Stimulated activated CD4-positive, alpha-beta T cell treated with anti-CD3 and anti-CD28 coated beads, TNF-alpha, amount 100 ng/mL, for 24 hours (primary cell): ENCODE measurements around the gene TMTC3.
"Not testable (repeated sequence)": the region's sequence is repeated elsewhere in the genome, so short reads cannot be mapped to it uniquely, and the experiment has no call there.

Experiments
- DNase-seq, 3 experiments: peaks; one replicate each; pipeline ENCODE4 v3.0.0-alpha.2; 2020; ENCODE audit warnings: low read depth in 3 of 3

The TMTC3 gene

DNA sequence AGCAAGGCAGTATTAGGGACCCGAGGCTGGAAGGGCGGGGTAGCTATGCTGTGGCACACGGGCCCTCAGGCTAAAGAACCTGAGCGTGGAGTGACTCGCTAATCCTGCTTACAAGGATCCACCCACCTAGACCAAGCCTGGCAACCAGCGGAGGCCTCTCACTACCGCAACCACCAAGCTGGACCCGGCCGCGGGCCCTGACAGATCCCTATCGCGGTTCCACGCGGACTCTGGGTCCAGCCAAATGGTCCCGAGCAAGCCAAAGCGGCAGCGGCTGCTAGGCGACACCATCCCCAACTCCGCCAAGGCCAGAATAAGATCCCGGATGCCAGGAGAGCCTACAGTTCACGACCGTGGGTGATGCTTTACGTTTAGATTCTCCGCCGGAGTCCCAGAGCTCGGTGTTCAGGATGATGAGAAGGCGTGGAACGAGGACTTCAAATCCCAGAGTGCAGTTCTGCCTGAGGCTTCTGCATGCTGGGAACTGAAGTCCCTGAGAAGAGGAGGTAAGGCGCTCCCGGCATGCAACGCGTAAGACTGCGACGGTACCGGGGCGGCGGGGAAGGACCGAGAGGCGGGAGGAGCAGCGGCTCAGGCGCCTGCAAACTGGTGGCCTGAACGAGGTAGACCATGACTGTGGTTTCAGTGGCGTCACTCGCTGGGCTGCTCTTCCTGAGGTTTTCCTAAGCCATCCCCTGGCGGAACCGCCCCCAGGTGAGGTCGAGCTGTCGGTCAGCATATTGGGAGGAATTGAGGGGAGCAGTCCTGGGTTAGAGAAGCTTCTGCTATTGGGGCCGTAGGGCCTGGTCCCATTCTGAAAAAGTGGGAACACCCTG is at the start of gene TMTC3, which contains the start of gene CEP290:
Gene TMTC3, plus strand, starts transcription at position 534 of the 836 bp plus-strand sequence. CDS start 6,009 bp downstream, outside the sequence.
Gene CEP290, minus strand, starts transcription at position 315 of the 836 bp plus-strand sequence. CDS start 781 bp downstream, outside the sequence.
- DNase-seq, result peak; percentile 76 to 89 (median 88)

DNA sequence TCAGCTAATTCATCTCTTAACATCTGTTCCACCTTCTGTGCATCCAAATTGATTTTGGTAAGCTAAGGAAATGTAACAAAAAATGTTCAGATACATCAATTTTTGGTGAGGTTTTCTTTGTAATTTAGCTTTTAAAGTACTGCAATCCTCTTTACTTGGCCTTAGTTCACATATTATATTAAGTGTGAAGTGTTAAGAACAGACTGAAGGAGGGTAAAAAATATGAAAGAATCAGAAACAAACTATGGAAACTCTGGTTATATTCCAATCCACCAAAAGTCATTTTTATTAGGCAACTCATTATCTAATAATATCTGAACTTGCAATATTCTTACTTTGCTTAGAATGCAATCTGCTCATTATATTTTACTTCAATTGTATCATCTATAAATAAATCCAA is 49.3 kb upstream of the TMTC3 start:
- DNase-seq, result no peak

DNA sequence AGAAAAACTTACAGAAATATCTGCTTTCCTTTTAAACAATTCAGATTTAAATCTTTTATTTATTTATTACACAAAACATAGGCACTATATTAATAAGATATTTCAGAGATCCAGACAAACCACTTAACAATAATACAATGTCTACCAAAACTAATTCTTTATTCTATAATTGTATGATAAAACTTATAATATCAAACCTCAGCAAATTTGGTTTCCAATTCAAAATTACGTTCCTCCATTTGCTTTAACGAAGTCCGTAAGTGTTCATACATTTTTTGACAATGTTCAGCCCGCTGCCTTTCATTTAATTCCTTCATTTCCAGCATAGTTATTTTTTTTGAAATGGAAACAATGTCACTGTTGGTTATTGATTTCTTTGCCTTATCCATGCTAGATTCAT is 48.5 kb upstream of the TMTC3 start:
- no peak for DNase-seq

DNA sequence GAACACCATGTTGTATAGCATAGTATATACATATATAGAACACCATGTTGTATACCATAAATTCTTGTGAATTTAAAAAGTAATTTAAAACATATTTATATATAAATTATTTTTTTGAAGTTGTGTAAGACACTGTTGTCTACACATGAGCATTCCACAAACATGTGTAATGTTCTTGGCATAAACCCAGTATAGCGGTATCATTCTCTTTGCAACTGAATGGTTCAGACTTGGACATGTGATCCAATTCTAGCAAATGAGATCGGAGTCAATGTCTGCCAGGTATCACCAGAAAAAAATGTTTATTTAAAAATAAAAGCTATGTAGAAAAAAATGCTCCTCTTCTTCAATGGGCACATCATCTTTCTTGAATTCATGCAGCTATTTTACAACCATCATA is 34.1 kb upstream of the TMTC3 start:
- no peak for DNase-seq

DNA sequence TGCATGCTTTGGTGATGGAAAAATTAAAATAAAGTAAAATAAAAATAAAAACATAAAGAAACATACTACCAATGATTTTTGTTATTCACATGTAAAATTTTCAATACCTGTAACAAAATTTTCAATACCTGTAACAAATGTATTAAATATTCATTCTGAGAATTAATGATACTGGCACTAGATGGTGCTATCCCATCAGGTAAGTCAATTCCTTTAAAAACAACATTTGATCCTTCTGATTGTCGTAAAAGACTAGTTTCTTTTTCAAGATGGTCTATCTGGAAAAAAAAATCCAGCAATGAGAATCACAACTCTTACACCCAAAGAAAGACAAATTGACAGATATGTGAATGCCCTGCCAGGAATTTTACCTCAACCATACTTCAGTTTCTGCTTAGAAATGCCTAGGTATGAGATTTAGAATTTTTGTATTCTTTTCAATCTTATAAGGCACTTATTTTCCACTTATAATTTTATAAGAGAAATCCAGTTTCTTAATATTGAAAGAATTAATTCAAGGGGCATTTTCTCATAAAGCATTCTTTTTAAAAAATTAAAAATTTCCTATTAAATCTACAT is 30.9 kb upstream of the TMTC3 start:
- no peak for DNase-seq

DNA sequence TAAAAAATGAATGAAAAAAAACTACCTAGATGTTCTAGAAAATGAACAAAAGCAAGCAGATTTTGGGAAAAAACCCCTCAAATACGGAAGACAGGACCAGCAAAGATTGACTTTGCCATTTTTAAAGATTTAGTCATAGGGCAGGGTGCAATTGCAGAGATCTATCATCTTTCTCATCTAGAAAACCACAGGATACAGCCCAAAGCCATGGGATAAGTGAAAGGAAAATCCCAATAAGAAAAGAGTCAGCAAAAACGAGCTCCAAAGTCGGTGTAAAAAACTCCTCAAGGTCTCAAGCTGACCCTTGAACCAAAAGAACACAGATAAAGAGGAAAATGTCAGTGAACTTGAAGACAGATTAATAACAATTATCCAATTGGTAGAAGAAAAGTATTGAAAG is 28.2 kb upstream of the TMTC3 start:
- no peak for DNase-seq

DNA sequence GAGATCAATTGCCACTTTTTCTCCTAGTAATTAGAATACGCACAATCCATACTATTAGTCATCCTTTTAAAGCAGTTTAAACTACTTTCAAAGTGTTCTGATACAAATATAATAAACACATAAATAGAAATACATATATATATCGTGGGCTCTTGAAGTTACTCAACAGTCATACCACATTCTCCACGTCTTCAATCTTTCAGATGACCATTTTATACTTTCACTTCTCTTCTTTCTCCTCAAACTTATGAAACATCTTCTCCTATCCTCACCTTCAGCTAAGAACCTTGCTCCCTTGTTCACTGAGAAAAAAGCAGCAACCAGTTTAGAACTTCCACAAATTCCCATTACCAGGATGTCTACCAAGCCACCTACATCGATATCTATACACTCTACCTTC is 19.4 kb upstream of the TMTC3 start:
- no peak for DNase-seq

DNA sequence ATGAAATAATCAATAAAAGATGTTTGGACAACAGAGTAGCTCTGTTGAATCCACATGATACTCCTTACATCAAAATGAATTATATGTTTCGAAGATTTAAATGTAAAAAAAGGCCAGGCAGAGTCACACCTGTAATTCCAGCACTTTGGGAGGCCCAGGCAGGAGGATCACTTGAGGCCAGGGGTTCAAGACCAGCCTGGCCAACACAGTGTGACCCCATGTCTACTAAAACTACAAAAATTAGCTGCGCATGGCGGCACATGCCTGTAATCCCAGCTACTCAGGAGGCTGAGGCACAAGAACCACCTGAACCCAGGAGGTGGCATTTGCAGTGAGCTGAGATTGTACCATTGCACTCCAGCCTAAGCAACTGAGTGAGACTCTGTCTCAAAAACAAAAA is 15.0 kb upstream of the TMTC3 start:
- DNase-seq, result no peak

DNA sequence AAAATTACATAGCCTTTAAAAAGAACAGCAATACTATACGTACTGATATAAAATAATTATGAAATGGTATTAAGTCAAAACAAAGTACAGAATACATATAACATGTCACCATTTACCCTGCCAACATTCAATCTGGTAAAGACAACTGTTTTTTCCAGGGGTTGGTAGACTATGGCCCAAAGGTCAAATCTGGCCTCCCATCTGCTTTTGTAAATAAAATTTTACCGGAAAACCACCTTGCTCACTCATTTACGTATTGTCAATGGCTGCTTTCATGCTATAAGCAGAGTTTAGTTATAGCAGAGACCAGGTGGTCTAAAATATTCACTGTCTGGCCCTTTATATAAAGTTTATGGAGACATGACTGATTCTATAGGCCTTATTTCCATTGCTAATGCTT is 14.3 kb upstream of the TMTC3 start:
- no peak for DNase-seq

DNA sequence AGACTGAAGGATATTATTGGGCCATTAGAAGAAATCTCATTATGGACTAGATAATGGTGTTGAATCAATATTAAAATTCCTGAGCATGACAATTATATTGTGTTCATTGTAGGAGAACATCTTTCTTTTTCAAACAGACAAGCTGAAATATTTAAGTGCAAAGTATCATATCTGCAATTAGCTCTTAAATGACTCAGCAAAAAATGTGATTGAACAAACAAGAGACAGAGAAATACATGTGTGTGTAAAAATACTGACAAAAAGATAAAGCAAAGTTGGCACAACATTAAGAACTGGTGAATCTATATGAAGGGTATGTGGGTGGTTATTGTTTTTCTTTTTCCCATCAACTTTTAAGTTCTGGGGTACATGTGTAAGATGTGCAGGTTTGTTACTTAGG is 9.7 kb upstream of the TMTC3 start:
- no peak for DNase-seq

DNA sequence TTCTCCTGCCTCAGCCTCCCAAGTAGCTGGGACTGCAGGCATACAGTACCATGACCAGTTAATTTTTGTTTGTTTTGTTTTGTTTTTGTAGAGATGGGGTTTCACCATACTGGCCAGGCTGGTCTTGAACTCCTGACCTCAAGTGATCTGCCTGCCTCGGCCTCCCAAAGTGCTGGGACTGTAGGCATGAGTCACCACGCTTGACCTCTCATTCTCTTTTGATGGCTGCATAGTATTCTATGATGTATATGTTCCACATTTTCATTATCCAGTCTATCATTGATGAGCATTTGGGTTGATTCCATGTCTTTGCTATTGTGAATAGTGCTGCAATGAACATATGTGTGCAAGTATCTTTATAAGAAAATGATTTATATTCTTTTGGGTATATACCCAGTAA is 8.9 kb upstream of the TMTC3 start:
- DNase-seq, result not testable (repeated sequence)

DNA sequence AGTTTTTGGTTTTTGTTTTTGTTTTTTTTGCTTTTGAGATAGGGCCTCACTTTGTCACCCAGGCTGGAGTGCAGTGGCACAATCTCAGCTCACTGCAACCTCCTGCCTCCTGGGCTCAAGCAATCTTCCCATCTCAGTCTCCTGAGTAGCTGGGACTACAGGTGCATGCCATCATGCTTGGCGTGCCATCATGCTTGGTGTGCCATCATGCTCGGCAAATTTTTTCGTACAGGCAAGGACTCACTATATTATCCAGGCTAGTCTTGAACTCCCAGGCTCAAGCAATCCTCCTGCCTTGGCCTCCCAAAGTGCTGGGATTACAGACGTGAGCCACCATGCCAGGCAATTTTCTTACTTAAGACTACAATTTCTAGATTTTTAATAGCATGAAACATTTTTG is 2.4 kb upstream of the TMTC3 start:
- DNase-seq, result not testable (repeated sequence)

DNA sequence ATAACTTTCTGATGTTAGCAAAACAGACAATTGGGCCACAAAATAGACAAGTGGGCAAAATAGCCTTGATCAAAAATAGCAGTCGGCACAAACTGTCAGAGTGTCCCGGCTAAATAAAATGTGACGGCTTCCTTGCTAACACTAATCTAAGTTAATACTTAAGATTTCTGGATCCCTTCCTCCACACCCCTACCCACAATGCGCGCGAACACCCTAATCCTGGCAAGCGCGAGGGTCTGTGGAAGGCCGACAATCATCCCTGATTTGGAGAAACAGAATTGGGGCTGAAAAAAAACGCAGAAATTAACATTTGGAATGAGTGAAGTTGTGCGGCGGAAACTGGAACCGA is 708 bp upstream of the TMTC3 start:
- no peak for DNase-seq

DNA sequence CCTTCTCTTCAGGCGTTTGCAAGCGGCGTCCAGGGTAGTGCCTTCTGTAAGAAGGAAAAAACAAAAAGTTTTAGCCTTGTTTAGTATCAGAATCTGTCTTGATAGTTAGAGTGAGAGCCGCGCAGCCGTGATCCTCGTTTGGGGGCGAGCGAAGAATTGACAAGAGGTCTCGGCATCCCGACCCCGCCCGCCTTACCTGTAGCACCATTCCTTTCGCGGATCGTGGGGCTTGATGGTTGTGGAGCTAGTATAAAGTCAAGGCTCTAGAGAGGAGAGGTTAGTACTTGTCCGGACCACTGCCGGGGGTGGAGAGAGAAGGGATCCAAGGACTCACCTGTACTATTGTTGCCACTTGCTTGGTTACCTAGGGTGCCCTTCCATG is 494 bp downstream of the TMTC3 start:
- DNase-seq, result peak in 2 of 3 experiments; percentile 1 to 2

DNA sequence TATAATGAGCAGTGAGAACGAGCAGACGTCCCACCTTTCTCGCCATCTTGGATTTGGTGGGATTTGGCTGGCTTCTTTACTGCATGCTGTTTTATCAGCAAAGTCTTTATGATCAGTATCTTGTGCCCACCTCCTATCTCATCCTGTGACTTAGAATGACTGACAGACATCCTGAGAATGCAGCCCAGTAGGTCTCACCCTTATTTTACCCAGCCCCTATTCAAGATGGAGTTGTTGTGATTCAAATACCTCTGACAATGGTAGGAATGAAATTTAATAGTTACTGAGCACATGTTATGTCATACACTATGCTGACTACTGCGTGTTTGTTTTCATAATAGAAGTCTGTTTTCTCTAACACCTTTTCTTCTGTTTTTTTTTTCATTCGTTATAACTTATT is 1.9 kb downstream of the TMTC3 start:
- DNase-seq, result no peak

DNA sequence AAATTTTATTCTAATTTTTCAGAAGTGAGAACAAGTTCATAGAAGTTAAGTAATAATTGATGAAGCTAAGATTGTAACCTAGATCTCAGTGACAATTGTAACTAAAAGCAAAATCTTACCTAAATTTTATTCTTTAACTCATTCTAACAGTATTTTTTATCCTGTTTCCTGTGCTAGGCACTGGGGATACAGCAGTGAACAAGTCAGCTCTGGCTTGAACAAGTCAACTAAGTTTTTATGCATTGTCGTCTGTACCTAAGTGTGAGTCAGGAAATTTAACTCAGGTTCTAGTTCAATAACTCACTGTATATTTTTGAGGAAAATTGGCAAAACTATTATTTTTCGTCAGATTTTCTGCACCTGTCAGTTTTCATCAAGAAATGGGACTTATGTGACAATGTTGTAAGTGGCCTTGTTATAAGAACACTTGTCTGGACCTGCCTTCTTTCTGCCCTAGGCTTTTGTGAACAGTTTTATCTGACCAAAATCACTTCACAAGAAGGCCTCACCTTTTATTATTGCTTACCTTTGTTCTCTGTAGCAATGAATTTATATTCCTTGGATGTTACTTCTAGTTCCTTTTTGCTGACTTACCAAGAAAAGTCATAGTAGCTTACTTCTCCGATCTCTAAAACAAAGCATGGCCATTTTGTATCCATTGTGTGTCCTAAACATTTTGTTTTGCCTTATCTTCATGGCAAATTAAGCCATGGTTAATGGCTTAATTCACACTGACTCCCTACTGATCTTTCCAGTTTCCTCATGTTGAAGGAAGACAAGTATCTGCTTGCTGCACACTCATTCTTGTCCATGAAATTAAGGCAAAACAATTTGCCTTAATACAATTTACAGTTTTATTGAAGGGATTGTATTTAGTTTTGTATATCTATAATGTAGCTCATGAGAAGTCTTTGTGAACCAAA is 2.7 kb downstream of the TMTC3 start:
- DNase-seq, result no peak

DNA sequence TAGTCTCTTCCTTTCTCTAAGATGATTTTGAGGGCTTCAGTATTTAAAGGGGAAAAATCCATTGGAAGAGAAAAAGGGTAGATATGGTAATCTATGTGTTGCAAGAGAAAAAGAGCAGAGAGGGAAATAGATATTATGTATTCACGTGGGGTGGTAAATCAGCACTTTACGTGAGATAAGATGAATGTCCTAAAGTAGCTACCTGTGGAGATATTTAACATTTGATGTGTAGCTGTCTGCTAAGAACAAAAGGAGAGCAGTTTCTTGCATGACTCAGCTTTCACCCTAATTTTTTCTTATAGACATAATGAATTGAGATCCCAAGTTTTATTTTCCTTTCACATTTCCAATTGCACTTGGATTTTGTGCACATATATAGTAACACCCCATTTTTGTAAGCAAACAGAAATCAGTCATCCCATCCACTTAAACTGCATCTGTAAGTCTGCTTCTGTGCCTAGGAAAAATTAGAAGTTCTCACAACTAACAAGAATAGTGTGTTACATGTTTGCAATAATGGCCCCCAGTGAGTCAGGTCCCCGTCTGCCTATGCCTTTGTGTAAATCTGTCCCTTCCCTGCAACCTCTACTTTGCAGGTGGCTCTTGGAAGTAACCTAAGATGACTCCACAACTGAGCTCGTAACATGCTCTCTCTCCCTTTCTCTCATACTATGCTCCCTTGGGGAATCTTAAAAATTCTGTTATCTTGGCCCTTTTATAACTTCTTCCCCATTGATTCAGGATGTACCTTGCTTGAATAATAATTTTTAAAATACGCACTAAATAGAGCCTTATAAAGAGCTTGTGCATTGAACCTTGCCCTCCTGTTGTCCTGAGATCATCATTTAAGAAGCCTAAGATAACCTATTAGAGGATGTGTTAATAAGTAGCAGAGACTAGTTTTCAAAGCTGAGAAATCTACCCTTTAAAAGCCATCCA is 3.7 kb downstream of the TMTC3 start:
- DNase-seq, result no peak

DNA sequence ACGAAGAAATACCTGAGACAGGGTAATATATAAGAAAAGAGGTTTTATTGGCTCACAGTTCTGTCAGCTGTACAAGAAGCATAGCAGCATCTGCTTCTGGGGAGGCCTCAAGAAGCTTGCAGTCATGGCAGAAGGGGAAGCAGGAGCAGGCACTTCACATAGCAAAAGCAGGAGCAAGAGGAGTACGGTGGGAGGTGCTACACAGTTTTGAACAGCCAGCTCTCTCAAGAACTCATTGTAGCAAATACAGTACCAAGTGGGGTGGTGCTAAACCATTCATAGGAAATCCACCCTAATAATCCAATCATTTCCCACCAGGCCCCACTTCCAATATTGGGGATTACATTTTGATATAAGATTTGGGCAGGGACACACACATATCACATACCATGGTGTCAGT is 8.0 kb downstream of the TMTC3 start:
- DNase-seq, result no peak

DNA sequence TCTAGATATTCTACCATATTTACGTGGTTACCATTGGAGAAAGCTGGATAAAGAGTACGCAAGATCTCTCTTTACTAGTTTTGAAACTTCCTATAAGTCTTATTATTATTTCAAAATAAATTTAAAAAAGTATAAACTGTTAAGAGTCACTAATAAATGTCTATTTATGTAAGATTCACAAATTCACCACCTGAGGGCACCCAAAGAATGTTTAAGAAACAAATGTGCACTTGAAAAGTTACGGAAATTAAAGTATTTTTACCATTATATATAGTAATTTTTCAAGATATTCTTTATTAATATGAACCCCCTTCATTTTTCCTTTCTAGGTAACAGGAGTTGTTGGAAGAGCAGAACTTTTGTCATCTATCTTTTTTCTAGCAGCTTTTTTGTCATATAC is 11.9 kb downstream of the TMTC3 start:
- no peak for DNase-seq

DNA sequence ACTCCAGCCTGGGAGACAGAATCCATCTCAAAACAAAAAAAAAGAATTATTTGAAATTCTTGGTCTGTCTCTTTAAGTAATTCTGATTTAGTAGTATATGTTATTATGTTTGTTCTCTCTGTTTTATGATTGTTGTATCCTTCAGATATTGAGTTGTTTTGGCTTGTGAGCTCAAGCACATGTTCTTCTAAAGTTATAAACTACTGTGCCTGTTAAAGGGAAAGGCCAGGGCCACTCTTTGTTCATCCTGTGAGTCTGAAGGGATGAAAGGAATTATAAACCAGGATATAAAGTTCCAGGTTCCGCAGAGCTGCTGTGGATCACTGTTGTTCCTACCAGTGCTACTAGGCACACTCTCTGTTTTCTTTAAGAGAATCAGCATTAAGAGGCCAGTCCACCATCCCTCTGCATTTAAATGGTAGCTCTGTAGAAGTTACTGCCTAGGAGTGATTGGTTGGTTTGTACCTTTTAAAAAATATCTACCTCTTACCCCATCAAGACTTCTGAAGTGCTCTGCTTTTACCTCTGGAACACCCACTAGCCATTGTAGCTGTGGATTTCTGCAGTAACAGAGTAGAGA is 14.1 kb downstream of the TMTC3 start:
- no peak for DNase-seq

DNA sequence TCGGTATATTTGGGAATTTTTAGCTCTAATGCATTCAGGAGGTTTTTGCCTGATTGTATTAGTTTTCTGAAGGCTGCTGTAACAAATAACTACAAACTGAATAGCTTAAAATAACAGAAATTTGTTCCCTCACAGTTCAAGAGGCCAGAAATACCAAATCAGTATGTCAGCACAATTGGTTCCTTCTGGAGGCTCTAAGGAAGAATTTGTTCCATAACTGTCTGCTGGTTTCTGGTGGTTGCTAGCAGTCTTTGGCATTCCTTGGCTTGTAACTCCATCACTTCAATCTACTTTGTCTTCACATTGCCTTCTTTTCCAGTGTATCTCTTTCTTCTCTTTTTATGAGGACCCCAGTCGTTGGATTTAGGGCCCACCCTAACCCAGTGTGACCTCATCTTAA is 21.3 kb downstream of the TMTC3 start:
- DNase-seq, result no peak
